Hematopoietic multipotent progenitor cell treated with erythropoietin and hydrocortisone succinate and interleukin-3 and kit ligand, for 17 days (in vitro differentiated cells): Measurements from ENCODE around the gene MBTD1.
"Not testable (repeated sequence)": the region's sequence is repeated elsewhere in the genome, so short reads cannot be mapped to it uniquely, and the experiment has no call there.

Experiments used
- DNase-seq: peaks from one replicate; pipeline ENCODE4 v3.0.0-alpha.2; 2015; ENCODE audit warnings: low spot score

MBTD1 gene

GRCh38 chr17:51188271-51188833 is 71.5 kb downstream of the MBTD1 start:
- no peak for DNase-seq

- no peak for DNase-seq
These were observed 74.0 kb downstream of the MBTD1 start for GRCh38 chr17:51185763-51186332.

GRCh38 chr17:51184124-51184523 is 75.7 kb downstream of the MBTD1 start:
- no peak for DNase-seq

GRCh38 chr17:51180486-51180885 is 79.4 kb downstream of the MBTD1 start:
- no peak for DNase-seq

- DNase-seq = not testable (repeated sequence)
These were observed 87.8 kb downstream of the MBTD1 start for GRCh38 chr17:51172030-51172429.

- DNase-seq = no peak
These were observed 89.1 kb downstream of the MBTD1 start for GRCh38 chr17:51170736-51171135.

GRCh38 chr17:51169340-51169739 is 90.5 kb downstream of the MBTD1 start:
- no peak for DNase-seq

GRCh38 chr17:51166987-51167931 is 92.6 kb downstream of the MBTD1 start:
- DNase-seq = peak; percentile 53

GRCh38 chr17:51166198-51166986 is 93.5 kb downstream of the MBTD1 start, which contains the start of gene NME2:
NME2 (plus strand) TSS chr17:51166411; CDS start chr17:51166831, 420 bp downstream.
- peak; percentile 83 for DNase-seq

GRCh38 chr17:51165680-51166197 is 94.1 kb downstream of the MBTD1 start:
- DNase-seq = no peak

GRCh38 chr17:51164911-51165679 is 94.8 kb downstream of the MBTD1 start:
- no peak for DNase-seq

GRCh38 chr17:51161541-51161940 is 98.3 kb downstream of the MBTD1 start:
- no peak for DNase-seq

GRCh38 chr17:51159604-51160003 is 100.2 kb downstream of the MBTD1 start:
- DNase-seq = no peak

- no peak for DNase-seq
These were observed 104.4 kb downstream of the MBTD1 start for GRCh38 chr17:51155416-51155815.

- no peak for DNase-seq
These were observed 105.7 kb downstream of the MBTD1 start for GRCh38 chr17:51154176-51154575.

GRCh38 chr17:51153210-51154072 is 106.4 kb downstream of the MBTD1 start, which contains the start of gene NME1:
NME1 (plus strand) TSS chr17:51153559; CDS start chr17:51155655, 2,096 bp downstream.
- DNase-seq = peak; percentile 97

GRCh38 chr17:51152766-51153209 is 107.1 kb downstream of the MBTD1 start:
- DNase-seq = no peak

- peak; percentile 4 for DNase-seq
These were observed 108.9 kb downstream of the MBTD1 start for GRCh38 chr17:51150932-51151331.

- DNase-seq = peak; percentile 4
These were observed 110.7 kb downstream of the MBTD1 start for GRCh38 chr17:51149163-51149562.

GRCh38 chr17:51147650-51148049 is 112.2 kb downstream of the MBTD1 start:
- DNase-seq = peak; percentile 33
